IMR-90 (cell line): ENCODE results near the gene CETN2. TPM values are rescaled to one million over a fixed set of nuclear protein-coding genes. Genes with fewer than 3 reads are reported as not detected.
A peak's percentile ranks its signal among the peaks of the same experiment; 100 is the strongest.

Experiments used
- ATAC-seq: fragments of 200-7000 bp; cut with Tn5 transposase; 2 replicates; pipeline ENCODE4 v1.9.1; 2020; ENCODE audit warnings: low read depth, mild to moderate bottlenecking, moderate library complexity
- BruUV-seq: library from RNA; stranded (reverse); fragments of 400-500 nt; replicated peaks from 2 replicates; lab custom pipeline; 2021; lab: Mats Ljungman, UMichigan
- CTCF ChIA-PET: fragments of 300-600 bp; formaldehyde crosslinking; extraction: SDS; loops from one replicate; lab custom pipeline; 2021; ENCODE audit warnings: antibody characterized with exemption; lab: Yijun Ruan, JAX
- POLR2A ChIA-PET: fragments of 300-600 bp; sonication (Branson Sonifier 250); formaldehyde crosslinking; loops from one replicate; lab custom pipeline; 2022; ENCODE audit warnings: antibody characterized with exemption; ENCODE audit not compliant: unreplicated experiment; lab: Charles Lee
- DNase-seq: peaks from one replicate; pipeline ENCODE4 v3.0.0; 2013
- H2AFZ ChIP-seq: replicated peaks from 2 replicates; pipeline ENCODE3; 2013; ENCODE audit warnings: low read length, mild to moderate bottlenecking; ENCODE audit not compliant: poor library complexity
- H2AK5ac ChIP-seq: 2 replicates; pipeline ENCODE4 v1.6.1; 2013; ENCODE audit warnings: low read depth, low read length, inconsistent platforms
- H2AK9ac ChIP-seq: replicated peaks from 2 replicates; pipeline ENCODE3; 2013; ENCODE audit warnings: mild to moderate bottlenecking, low read depth, low read length, moderate library complexity; ENCODE audit not compliant: poor library complexity
- H2BK120ac ChIP-seq: 2 replicates; pipeline ENCODE4 v1.6.1; 2013; ENCODE audit warnings: low read depth, low read length, inconsistent platforms
- H2BK15ac ChIP-seq: 3 replicates; pipeline ENCODE4 v1.6.1; 2013; ENCODE audit warnings: low read depth, low read length, inconsistent platforms
- H2BK20ac ChIP-seq: 2 replicates; pipeline ENCODE4 v1.6.1; 2013; ENCODE audit warnings: low read depth, mild to moderate bottlenecking, inconsistent platforms, low read length, moderate library complexity
- H2BK5ac ChIP-seq: 2 replicates; pipeline ENCODE4 v1.6.1; 2013; ENCODE audit warnings: mild to moderate bottlenecking, low read depth, low read length, inconsistent platforms; ENCODE audit not compliant: poor library complexity, severe bottlenecking
- H3K14ac ChIP-seq: replicated peaks from 2 replicates; pipeline ENCODE4 v1.6.1; 2013; ENCODE audit warnings: low read depth, low read length, inconsistent platforms
- H3K18ac ChIP-seq: 2 replicates; pipeline ENCODE4 v1.6.1; 2013; ENCODE audit warnings: low read depth, low read length, control low read depth
- H3K23ac ChIP-seq: 2 replicates; pipeline ENCODE4 v1.6.1; 2013; ENCODE audit warnings: low read depth, low read length, inconsistent platforms
- H3K27ac ChIP-seq: 2 replicates; pipeline ENCODE4 v1.5.1; 2013; ENCODE audit warnings: mild to moderate bottlenecking, control low read depth, low read length; ENCODE audit not compliant: insufficient read depth
- H3K27me3 ChIP-seq: 2 replicates; pipeline ENCODE4 v1.6.1; 2013; ENCODE audit warnings: low read length; ENCODE audit not compliant: control insufficient read depth, insufficient read depth
- H3K36me3 ChIP-seq: 2 replicates; pipeline ENCODE4 v1.6.1; 2013; ENCODE audit warnings: low read length, mixed read lengths; ENCODE audit not compliant: control insufficient read depth, insufficient read depth
- H3K4ac ChIP-seq: 2 replicates; pipeline ENCODE4 v1.6.1; 2013; ENCODE audit warnings: low read depth, low read length, inconsistent platforms
- H3K4me1 ChIP-seq: 2 replicates; pipeline ENCODE4 v1.6.1; 2013; ENCODE audit warnings: low read length, mixed read lengths; ENCODE audit not compliant: control insufficient read depth, insufficient read depth
- H3K4me2 ChIP-seq: 2 replicates; pipeline ENCODE4 v1.6.1; 2013; ENCODE audit warnings: low read depth, mild to moderate bottlenecking, control low read depth, low read length, moderate library complexity
- H3K4me3 ChIP-seq: 2 replicates; pipeline ENCODE4 v1.5.1; 2013; ENCODE audit warnings: low read depth, mild to moderate bottlenecking, control low read depth, low read length, moderate library complexity; ENCODE audit not compliant: insufficient read depth
- H3K56ac ChIP-seq: 2 replicates; pipeline ENCODE4 v1.6.1; 2013; ENCODE audit warnings: low read length, inconsistent platforms; ENCODE audit not compliant: insufficient read depth; ENCODE audit errors: extremely low read depth
- H3K79me1 ChIP-seq, 2 experiments: 2 replicates each; pipeline ENCODE4 v1.6.1; 2013; ENCODE audit warnings: low read length in 2 of 2, inconsistent platforms in 1 of 2, low read depth in 1 of 2
- H3K9ac ChIP-seq: 2 replicates; pipeline ENCODE4 v1.6.1; 2013; ENCODE audit warnings: low read depth, low read length, control low read depth
- H3K9me1 ChIP-seq: 2 replicates; pipeline ENCODE4 v1.6.1; 2013; ENCODE audit warnings: low read length, inconsistent platforms; ENCODE audit not compliant: insufficient read depth
- H3K9me3 ChIP-seq: 2 replicates; pipeline ENCODE4 v1.6.1; 2013; ENCODE audit warnings: low read length; ENCODE audit not compliant: control insufficient read depth, insufficient read depth
- H4K20me1 ChIP-seq: 2 replicates; pipeline ENCODE4 v1.6.1; 2013; ENCODE audit warnings: low read length, inconsistent platforms; ENCODE audit not compliant: insufficient read depth
- H4K5ac ChIP-seq: 2 replicates; pipeline ENCODE4 v1.6.1; 2013; ENCODE audit warnings: mild to moderate bottlenecking, low read depth, low read length, control low read depth
- H4K8ac ChIP-seq, 2 experiments: 2 replicates each; pipeline ENCODE4 v1.6.1; 2013; ENCODE audit warnings: low read depth in 2 of 2, low read length in 2 of 2, control low read depth in 1 of 2, inconsistent platforms in 1 of 2
- H4K91ac ChIP-seq: 2 replicates; pipeline ENCODE4 v1.6.1; 2013; ENCODE audit warnings: low read depth, low read length, inconsistent platforms; ENCODE audit not compliant: insufficient read depth
- BHLHE40 ChIP-seq: fragments of 150-350 bp; IDR thresholded peaks from 2 replicates; pipeline ENCODE4 v1.6.1; 2016; ENCODE audit warnings: mild to moderate bottlenecking, low read depth, low read length
- CEBPB ChIP-seq: IDR thresholded peaks from 2 replicates; pipeline ENCODE4 v1.6.1; 2012; ENCODE audit warnings: low read depth, low read length, improper control_type of control experiment
- CHD1 ChIP-seq: IDR thresholded peaks from 2 replicates; pipeline ENCODE4 v1.6.1; 2012; ENCODE audit warnings: low read depth, low read length, improper control_type of control experiment
- CTCF ChIP-seq: conservative IDR thresholded peaks from 2 replicates; pipeline ENCODE4 v1.5.1; 2012; ENCODE audit warnings: mild to moderate bottlenecking, low read depth, low read length, improper control_type of control experiment
- ELK1 ChIP-seq: fragments of 150-350 bp; IDR thresholded peaks from 2 replicates; pipeline ENCODE4 v1.6.1; 2016; ENCODE audit warnings: low read depth, mild to moderate bottlenecking, low read length, moderate library complexity, borderline replicate concordance
- FOS ChIP-seq: fragments of 150-350 bp; IDR thresholded peaks from 2 replicates; pipeline ENCODE4 v1.6.1; 2016; ENCODE audit warnings: low read depth, low read length
- MAFK ChIP-seq: IDR thresholded peaks from 2 replicates; pipeline ENCODE4 v1.6.1; 2012; ENCODE audit warnings: low read depth, low read length, improper control_type of control experiment
- MAZ ChIP-seq: IDR thresholded peaks from 2 replicates; pipeline ENCODE4 v1.6.1; 2012; ENCODE audit warnings: low read depth, mild to moderate bottlenecking, low read length, improper control_type of control experiment, moderate library complexity, borderline replicate concordance
- MXI1 ChIP-seq: IDR thresholded peaks from 2 replicates; pipeline ENCODE4 v1.6.1; 2012; ENCODE audit warnings: low read depth, mild to moderate bottlenecking, low read length, moderate library complexity, borderline replicate concordance
- NFE2L2 ChIP-seq: fragments of 150-350 bp; IDR thresholded peaks from 2 replicates; pipeline ENCODE4 v1.6.1; 2016; ENCODE audit warnings: low read depth, mild to moderate bottlenecking, low read length
- POLR2A ChIP-seq: IDR thresholded peaks from 2 replicates; pipeline ENCODE4 v1.6.1; 2012; ENCODE audit warnings: mild to moderate bottlenecking, low read depth, low read length
- RAD21 ChIP-seq: IDR thresholded peaks from 2 replicates; pipeline ENCODE4 v1.6.1; 2012; ENCODE audit warnings: low read length, improper control_type of control experiment
- RCOR1 ChIP-seq: IDR thresholded peaks from 2 replicates; pipeline ENCODE4 v1.6.1; 2012; ENCODE audit warnings: mild to moderate bottlenecking, low read length, improper control_type of control experiment; ENCODE audit not compliant: insufficient replicate concordance
- RFX5 ChIP-seq: IDR thresholded peaks from 2 replicates; pipeline ENCODE4 v1.8.0; 2012; ENCODE audit warnings: low read depth, mild to moderate bottlenecking, low read length, moderate library complexity
- SMC3 ChIP-seq: fragments of 150-350 bp; IDR thresholded peaks from 2 replicates; pipeline ENCODE4 v1.6.1; 2016; ENCODE audit warnings: low read depth, mild to moderate bottlenecking, antibody characterized with exemption, low read length, moderate library complexity
- USF2 ChIP-seq: fragments of 150-350 bp; IDR thresholded peaks from 2 replicates; pipeline ENCODE4 v1.6.1; 2017; ENCODE audit warnings: mild to moderate bottlenecking, antibody characterized with exemption, low read length, low read depth
- WGBS, 2 experiments: methylation state at CpG; one replicate each; pipeline versions ENCODE4 v1.1.5 to v1.1.7; 2013; ENCODE audit warnings: missing lambda C conversion rate in 2 of 2; ENCODE audit not compliant: insufficient read length in 1 of 2; ENCODE audit errors: extremely low coverage in 2 of 2; 5-methylcytosine and 5-hydroxymethylcytosine counted together
- dilution Hi-C: fragments of 300-500 bp; cut with HindIII; formaldehyde crosslinking; loops from one replicate; pipeline ENCODE4 v1.14.3; 2018; ENCODE audit warnings: low sequenced_read_pairs; ENCODE audit not compliant: unreplicated experiment
- in situ Hi-C: fragments of 300-500 bp; cut with MboI; formaldehyde crosslinking; loops from 3 replicates; pipeline ENCODE4 v1.14.3; 2019; ENCODE audit warnings: low sequenced_read_pairs, inconsistent platforms, mixed read lengths
- intact Hi-C: fragments of 100-400 bp; cut with micrococcal nuclease; formaldehyde crosslinking; loops from 2 replicates; pipeline ENCODE4 v1.10.0; 2022
- polyA plus RNA-seq, 3 experiments: library from polyadenylated mRNA; depleted of rRNA; stranded (reverse); fragments of >200 nt; gene quantifications; 2 replicates each; pipeline ENCODE4 v1.2.3, GENCODE V29; 2012; ENCODE audit warnings: low replicate concordance in 1 of 3
- total RNA-seq: library from RNA; depleted of rRNA; stranded (reverse); fragments of >200 nt; gene quantifications from 2 replicates; pipeline ENCODE4 v1.2.3, GENCODE V29; 2012

The CETN2 gene
- total and polyA plus RNA-seq, 2 of the 4 experiments (the other 2 are of a cell fraction): 15.8 to 34.0 TPM

- no peak overlapping the region for H3K18ac ChIP-seq
- DNase-seq: peak; percentile 41
- H2AK5ac ChIP-seq: no peak overlapping the region
- H3K9me1 ChIP-seq: no peaks in the 10 kb centered on the region; the same call in 1 of the 2 replicates
- H3K4ac ChIP-seq: no peak overlapping the region
- H3K4me3 ChIP-seq: no peak overlapping the region
- WGBS, 2 experiments: 44% methylated on average over 5 of the region's 7 CpGs; no CpG with 5 or more reads in 1 of the 2 experiments
- no peak overlapping the region for H2BK15ac ChIP-seq
- no peaks in the 10 kb centered on the region for H3K27me3 ChIP-seq
- H2BK120ac ChIP-seq: no peak overlapping the region
- POLR2A ChIA-PET: no interaction called here
- BruUV-seq: no TSS peak
- H4K91ac ChIP-seq: no peak overlapping the region
- ATAC-seq: peak; percentile 61
- CTCF ChIA-PET: no interaction called here
- H3K4me2 ChIP-seq: no peak overlapping the region
- TF ChIP-seq MAZ: no peak
- no peak for TF ChIP-seq CEBPB
- TF ChIP-seq USF2: no peak
- TF ChIP-seq ELK1: no peak
- no peak for TF ChIP-seq SMC3
- no peak for TF ChIP-seq RFX5
- TF ChIP-seq NFE2L2: no peak
- no peak for TF ChIP-seq BHLHE40
- TF ChIP-seq POLR2A: no peak
- no peak for TF ChIP-seq RCOR1
- TF ChIP-seq CHD1: no peak
- TF ChIP-seq MAFK: no peak
- no peak for TF ChIP-seq FOS
- TF ChIP-seq MXI1: no peak
- TF ChIP-seq RAD21: no peak
- TF ChIP-seq CTCF: no peak
- no peaks in the 10 kb centered on the region for H3K9me3 ChIP-seq
- dilution Hi-C loops: no loop called here
- in situ Hi-C loops: loop anchor here (25.0 kb wide), 1 partner anchor 1663 kb away; no protein-coding TSS in a partner anchor
- H3K14ac ChIP-seq: no peak overlapping the region
- H3K27ac ChIP-seq: no peak overlapping the region
- no peak overlapping the region for H3K9ac ChIP-seq
- no peak overlapping the region for H4K5ac ChIP-seq
- H3K4me1 ChIP-seq: peaks cover 3% of the 10 kb centered on the region; the same call in 1 of the 2 replicates
- H3K36me3 ChIP-seq: no peaks in the 10 kb centered on the region; the same call in 1 of the 2 replicates
- H3K79me1 ChIP-seq: no peaks in the 10 kb centered on the region; a peak in 1 of 4 replicates
- H3K23ac ChIP-seq: no peak overlapping the region
- no peaks in the 10 kb centered on the region for H4K20me1 ChIP-seq
- H2BK20ac ChIP-seq: no peak overlapping the region
- intact Hi-C loops: no loop called here
- H2AFZ ChIP-seq: peak overlapping the region; percentile 71
- H2AK9ac ChIP-seq: no peak overlapping the region
- no peak overlapping the region for H2BK5ac ChIP-seq
- no peak overlapping the region for H4K8ac ChIP-seq
- H3K56ac ChIP-seq: no peak overlapping the region
These were observed 5.6 kb downstream of the CETN2 start for GRCh38 chrX:152824841-152825374.
